ENCODE data around the gene VAMP2. TPM values are rescaled to one million over a fixed set of nuclear protein-coding genes. Genes with fewer than 3 reads are reported as not detected.

Gene VAMP2
- total and polyA plus RNA-seq, 9 of the 15 experiments (the other 6 are each of a cell fraction or from before 2014, with no cell fraction given), result 2.3 to 31.8 (median 6.0) TPM

DNA sequence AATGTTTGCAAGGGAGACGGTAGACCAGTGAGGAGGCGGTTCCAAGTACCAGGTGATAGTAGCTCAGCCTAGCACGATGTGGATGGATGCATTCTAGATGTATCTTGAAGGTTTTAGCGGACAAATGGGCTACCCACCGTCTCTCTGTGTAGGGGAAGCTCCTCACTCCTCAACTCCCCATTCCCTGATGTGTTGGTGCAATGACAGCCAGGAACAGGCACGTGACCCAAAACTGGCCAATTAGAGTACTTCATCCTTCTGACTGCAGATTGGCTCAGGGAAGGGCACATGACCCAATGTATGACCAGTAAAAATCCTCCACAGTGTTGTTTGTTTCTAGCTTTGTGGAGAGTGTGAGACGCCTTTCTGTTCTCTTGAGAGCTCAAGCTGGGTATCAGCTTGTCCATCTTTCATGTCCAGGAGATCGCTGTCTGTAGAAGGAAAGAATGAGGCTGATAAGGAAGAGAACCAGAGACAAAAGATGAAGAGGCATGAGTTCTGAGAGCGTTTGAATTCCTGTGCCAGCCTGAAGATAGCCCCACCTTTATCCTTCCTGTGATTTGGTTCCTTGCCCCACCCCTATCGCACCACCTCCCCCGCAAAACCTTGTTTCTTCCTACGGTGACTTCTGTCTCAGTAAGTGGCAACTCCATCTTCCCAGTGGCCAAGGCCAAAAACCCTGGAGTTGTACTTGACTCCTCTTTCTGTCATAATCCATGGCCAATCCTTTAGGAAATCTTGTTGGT is 29.5 kb upstream of the VAMP2 start (continued):
- TF ChIP-seq HOXB6 (CRISPR knock-in tag; IDR thresholded peaks at IDR 0.05; ENCODE audit: borderline replicate concordance) (no peak), CCNT2 (IDR thresholded peaks at IDR 0.05; ENCODE audit: borderline replicate concordance, extremely low read depth, insufficient read length, low read depth, low read length) (no peak), ZNF263 (CRISPR knock-in tag; IDR thresholded peaks at IDR 0.05; ENCODE audit: borderline replicate concordance) (no peak), HDAC1 (IDR thresholded peaks at IDR 0.05) (peak in 1 of 2 experiments; percentile 22; a peak in 2 of 4 replicates), HNRNPUL1 (IDR thresholded peaks at IDR 0.05; ENCODE audit: low read length) (no peak), KLF13 (tag; IDR thresholded peaks at IDR 0.05; ENCODE audit: borderline replicate concordance, low read depth) (no peak), JUNB (CRISPR knock-in tag; conservative IDR thresholded peaks at IDR 0.05) (no peak), L3MBTL2 (IDR thresholded peaks at IDR 0.05) (peak; percentile 81), TRIM24 (IDR thresholded peaks at IDR 0.05) (no peak)
- TF ChIP-seq, protein P1, sequence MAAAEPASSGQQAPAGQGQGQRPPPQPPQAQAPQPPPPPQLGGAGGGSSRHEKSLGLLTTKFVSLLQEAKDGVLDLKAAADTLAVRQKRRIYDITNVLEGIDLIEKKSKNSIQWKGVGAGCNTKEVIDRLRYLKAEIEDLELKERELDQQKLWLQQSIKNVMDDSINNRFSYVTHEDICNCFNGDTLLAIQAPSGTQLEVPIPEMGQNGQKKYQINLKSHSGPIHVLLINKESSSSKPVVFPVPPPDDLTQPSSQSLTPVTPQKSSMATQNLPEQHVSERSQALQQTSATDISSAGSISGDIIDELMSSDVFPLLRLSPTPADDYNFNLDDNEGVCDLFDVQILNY (CRISPR knock-in tag; IDR thresholded peaks at IDR 0.05), result no peak
- TF ChIP-seq, protein P2, sequence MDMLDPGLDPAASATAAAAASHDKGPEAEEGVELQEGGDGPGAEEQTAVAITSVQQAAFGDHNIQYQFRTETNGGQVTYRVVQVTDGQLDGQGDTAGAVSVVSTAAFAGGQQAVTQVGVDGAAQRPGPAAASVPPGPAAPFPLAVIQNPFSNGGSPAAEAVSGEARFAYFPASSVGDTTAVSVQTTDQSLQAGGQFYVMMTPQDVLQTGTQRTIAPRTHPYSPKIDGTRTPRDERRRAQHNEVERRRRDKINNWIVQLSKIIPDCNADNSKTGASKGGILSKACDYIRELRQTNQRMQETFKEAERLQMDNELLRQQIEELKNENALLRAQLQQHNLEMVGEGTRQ (CRISPR knock-in tag; IDR thresholded peaks at IDR 0.05), result peak; percentile 99
- TF ChIP-seq, protein P3, sequence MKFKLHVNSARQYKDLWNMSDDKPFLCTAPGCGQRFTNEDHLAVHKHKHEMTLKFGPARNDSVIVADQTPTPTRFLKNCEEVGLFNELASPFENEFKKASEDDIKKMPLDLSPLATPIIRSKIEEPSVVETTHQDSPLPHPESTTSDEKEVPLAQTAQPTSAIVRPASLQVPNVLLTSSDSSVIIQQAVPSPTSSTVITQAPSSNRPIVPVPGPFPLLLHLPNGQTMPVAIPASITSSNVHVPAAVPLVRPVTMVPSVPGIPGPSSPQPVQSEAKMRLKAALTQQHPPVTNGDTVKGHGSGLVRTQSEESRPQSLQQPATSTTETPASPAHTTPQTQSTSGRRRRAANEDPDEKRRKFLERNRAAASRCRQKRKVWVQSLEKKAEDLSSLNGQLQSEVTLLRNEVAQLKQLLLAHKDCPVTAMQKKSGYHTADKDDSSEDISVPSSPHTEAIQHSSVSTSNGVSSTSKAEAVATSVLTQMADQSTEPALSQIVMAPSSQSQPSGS (CRISPR knock-in tag; IDR thresholded peaks at IDR 0.05), result no peak
- TF ChIP-seq, protein P4, sequence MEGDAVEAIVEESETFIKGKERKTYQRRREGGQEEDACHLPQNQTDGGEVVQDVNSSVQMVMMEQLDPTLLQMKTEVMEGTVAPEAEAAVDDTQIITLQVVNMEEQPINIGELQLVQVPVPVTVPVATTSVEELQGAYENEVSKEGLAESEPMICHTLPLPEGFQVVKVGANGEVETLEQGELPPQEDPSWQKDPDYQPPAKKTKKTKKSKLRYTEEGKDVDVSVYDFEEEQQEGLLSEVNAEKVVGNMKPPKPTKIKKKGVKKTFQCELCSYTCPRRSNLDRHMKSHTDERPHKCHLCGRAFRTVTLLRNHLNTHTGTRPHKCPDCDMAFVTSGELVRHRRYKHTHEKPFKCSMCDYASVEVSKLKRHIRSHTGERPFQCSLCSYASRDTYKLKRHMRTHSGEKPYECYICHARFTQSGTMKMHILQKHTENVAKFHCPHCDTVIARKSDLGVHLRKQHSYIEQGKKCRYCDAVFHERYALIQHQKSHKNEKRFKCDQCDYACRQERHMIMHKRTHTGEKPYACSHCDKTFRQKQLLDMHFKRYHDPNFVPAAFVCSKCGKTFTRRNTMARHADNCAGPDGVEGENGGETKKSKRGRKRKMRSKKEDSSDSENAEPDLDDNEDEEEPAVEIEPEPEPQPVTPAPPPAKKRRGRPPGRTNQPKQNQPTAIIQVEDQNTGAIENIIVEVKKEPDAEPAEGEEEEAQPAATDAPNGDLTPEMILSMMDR (IDR thresholded peaks at IDR 0.05 in 2 of 3, conservative IDR thresholded peaks at IDR 0.05 in 1 of 3; ENCODE audit: insufficient read depth in 2 of 3, low read depth in 1 of 3, low read length in 3 of 3), result no peak
- TF ChIP-seq, protein P5, sequence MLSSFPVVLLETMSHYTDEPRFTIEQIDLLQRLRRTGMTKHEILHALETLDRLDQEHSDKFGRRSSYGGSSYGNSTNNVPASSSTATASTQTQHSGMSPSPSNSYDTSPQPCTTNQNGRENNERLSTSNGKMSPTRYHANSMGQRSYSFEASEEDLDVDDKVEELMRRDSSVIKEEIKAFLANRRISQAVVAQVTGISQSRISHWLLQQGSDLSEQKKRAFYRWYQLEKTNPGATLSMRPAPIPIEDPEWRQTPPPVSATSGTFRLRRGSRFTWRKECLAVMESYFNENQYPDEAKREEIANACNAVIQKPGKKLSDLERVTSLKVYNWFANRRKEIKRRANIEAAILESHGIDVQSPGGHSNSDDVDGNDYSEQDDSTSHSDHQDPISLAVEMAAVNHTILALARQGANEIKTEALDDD (IDR thresholded peaks at IDR 0.05), result no peak
- TF ChIP-seq, protein P6, sequence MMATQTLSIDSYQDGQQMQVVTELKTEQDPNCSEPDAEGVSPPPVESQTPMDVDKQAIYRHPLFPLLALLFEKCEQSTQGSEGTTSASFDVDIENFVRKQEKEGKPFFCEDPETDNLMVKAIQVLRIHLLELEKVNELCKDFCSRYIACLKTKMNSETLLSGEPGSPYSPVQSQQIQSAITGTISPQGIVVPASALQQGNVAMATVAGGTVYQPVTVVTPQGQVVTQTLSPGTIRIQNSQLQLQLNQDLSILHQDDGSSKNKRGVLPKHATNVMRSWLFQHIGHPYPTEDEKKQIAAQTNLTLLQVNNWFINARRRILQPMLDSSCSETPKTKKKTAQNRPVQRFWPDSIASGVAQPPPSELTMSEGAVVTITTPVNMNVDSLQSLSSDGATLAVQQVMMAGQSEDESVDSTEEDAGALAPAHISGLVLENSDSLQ (IDR thresholded peaks at IDR 0.05), result peak; percentile 80
- TF ChIP-seq, protein P7, sequence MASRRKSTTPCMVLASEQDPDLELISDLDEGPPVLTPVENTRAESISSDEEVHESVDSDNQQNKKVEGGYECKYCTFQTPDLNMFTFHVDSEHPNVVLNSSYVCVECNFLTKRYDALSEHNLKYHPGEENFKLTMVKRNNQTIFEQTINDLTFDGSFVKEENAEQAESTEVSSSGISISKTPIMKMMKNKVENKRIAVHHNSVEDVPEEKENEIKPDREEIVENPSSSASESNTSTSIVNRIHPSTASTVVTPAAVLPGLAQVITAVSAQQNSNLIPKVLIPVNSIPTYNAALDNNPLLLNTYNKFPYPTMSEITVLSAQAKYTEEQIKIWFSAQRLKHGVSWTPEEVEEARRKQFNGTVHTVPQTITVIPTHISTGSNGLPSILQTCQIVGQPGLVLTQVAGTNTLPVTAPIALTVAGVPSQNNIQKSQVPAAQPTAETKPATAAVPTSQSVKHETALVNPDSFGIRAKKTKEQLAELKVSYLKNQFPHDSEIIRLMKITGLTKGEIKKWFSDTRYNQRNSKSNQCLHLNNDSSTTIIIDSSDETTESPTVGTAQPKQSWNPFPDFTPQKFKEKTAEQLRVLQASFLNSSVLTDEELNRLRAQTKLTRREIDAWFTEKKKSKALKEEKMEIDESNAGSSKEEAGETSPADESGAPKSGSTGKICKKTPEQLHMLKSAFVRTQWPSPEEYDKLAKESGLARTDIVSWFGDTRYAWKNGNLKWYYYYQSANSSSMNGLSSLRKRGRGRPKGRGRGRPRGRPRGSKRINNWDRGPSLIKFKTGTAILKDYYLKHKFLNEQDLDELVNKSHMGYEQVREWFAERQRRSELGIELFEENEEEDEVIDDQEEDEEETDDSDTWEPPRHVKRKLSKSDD (conservative IDR thresholded peaks at IDR 0.05; ENCODE audit: low read length), result no peak
